Glomerular visceral epithelial cell (primary cell): ENCODE data around the gene KRTAP5-4.
A peak's percentile ranks its signal among the peaks of the same experiment; 100 is the strongest.
"Not testable (repeated sequence)": the region's sequence is repeated elsewhere in the genome, so short reads cannot be mapped to it uniquely, and the experiment has no call there.

Experiments
- DNase-seq: peaks from one replicate; pipeline ENCODE4 v3.0.0-alpha.2; 2016; ENCODE audit errors: extremely low spot score

Gene KRTAP5-4

GRCh38 chr11:1622086-1622485 lies at the start of gene KRTAP5-4:
KRTAP5-4 (minus strand) TSS chr11:1622138; CDS start chr11:1622093, 45 bp downstream.
- DNase-seq: no peak

- DNase-seq: no peak
Measured at GRCh38 chr11:1671658-1672057, 49.7 kb upstream of the KRTAP5-4 start.

GRCh38 chr11:1670905-1671371 lies 49.0 kb upstream of the KRTAP5-4 start:
- no peak for DNase-seq

- DNase-seq: not testable (repeated sequence)
Measured at GRCh38 chr11:1670457-1670856, 48.5 kb upstream of the KRTAP5-4 start.

- no peak for DNase-seq
Measured at GRCh38 chr11:1669546-1670218, 47.7 kb upstream of the KRTAP5-4 start.

- DNase-seq: no peak
Measured at GRCh38 chr11:1668911-1669473, 47.1 kb upstream of the KRTAP5-4 start.

- DNase-seq: no peak
Measured at GRCh38 chr11:1667906-1668305, 46.0 kb upstream of the KRTAP5-4 start.

GRCh38 chr11:1667121-1667850 lies 45.3 kb upstream of the KRTAP5-4 start:
- DNase-seq: no peak

DNA sequence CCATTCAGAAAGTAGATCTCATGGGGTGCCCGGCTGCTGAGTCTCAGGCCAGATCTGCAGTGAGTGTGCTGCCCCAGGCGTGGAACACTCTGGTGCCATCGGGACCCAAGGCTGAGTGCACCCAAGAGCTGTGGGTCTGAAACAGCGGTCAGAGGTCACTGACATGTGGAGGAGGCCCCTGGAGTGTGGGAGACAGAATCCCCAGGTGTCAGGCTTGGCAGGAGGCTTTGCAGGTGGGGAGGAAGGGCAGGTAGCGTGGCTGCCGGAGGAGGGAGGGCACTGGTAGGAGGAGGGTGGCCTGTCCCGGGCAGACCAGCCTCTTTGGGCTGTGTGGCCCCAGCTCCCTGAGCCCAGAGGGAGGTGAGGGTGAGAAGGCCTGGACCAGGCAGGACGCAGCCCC lies 43.4 kb upstream of the KRTAP5-4 start:
- no peak for DNase-seq

- not testable (repeated sequence) for DNase-seq
Measured at GRCh38 chr11:1662699-1663283, 40.9 kb upstream of the KRTAP5-4 start.

DNA sequence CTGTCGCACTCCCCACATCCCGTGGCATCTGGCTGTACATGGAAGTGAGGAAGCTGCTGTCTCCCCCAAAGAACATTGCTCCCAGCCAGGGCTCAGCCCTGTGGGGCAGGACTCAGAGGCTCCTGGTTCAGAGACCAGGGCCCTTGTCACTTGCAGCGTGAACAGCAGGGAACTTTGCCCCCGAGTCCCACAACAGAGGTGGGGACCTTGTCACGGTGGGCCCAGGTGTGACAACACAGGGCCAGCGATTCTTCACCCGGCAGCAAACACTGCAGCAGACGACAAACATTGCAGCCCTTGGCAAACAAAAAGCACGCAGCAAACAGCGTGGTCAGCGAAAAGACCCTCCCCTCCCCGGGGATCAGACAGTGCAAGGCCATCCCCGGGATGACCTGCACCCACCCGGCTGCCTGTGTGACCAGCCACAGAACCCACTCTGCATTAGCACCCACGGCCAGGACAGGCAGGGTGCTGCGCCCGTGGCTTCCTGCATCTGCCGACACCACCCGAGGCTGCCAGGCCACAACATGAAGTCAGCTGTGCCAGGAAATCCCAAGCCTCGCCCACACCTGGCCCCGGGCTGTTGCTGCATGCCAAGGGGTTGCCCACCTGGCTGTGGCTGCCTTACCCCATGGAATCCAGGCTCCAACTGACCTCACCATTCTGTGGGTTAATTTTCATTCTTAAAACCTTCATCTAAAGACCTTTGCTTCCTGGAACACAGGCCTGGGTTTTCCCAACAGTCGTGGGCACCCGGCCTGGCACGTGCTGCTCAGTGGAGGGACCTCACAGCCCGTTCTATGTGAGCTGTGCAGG lies 39.7 kb upstream of the KRTAP5-4 start:
- DNase-seq: peak; percentile 68

DNA sequence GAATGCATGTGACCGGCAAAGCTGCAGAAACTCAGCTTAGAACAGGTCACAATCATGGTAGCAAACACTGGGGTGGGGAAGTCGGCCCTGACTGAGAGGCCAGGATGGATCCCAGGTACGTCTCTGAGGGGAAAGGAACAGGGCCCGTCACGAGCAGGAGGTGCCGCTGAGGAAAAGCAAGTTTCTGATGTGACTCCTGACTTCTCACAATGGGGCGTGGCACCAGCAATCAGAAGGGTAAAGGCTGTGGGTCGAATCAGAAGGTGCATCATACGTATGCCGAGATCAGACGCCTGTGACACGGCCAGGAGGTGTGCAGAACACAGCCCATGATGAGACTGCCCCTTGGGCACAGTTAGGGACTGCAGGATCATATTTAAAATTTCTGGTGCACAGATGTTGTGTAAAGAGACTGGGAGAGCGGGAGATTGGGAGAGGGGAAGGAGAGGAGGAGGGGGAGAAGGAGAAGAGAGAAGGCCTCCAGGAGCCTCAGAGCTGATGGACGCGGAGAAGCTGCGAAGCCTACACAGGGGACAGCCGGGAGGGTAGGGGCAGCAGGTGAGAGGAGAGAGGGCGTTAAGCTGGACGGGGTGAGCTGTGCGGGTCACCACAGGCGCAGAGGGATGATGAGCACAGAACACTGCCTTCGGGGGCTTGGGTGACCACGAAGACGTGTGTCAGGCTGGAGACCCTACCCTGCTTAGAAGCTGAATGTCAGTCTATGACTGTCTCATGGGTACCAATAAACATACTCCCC lies 38.4 kb upstream of the KRTAP5-4 start:
- no peak for DNase-seq

DNA sequence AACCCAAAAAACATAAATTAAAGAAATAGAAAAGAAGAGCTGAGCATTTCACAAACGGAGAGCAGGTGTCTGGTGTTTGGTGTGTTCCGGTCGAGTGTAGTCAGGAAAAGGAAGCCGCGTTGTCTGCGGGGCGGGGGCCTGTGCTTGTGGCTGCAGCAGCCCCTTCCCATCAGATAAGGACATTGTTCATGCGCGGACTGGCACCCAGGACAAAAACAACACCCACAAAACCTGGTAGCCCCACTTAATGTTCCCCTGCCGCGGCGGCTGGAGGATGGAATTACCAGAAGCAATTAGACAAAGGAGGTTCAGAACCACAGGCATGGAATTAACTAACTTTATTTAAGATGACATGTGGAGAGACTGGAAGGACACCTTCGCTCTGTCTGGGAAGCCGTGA lies 37.6 kb upstream of the KRTAP5-4 start:
- DNase-seq: no peak

GRCh38 chr11:1656670-1657069 lies 34.7 kb upstream of the KRTAP5-4 start:
- DNase-seq: no peak

DNA sequence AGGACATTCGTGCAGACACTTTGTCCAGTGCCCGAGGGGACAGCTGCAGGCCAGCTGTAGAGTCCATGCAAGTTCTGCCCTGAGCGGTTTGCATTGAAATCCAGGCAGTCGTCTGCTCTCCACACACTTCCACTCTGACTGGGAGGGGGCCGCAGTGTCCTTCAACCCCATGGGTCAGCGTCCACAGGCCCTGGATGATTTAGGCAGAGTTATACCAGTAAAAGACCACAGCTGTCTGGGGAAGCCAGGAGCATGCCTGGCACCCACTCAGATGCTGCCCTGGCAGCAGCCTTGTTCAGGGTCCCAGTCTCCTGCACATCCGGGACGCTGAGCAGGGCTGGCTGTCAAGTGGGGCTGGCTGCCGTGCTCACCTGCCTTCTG lies 34.1 kb upstream of the KRTAP5-4 start:
- DNase-seq: no peak

- DNase-seq: no peak
Measured at GRCh38 chr11:1655168-1656060, 33.5 kb upstream of the KRTAP5-4 start.

DNA sequence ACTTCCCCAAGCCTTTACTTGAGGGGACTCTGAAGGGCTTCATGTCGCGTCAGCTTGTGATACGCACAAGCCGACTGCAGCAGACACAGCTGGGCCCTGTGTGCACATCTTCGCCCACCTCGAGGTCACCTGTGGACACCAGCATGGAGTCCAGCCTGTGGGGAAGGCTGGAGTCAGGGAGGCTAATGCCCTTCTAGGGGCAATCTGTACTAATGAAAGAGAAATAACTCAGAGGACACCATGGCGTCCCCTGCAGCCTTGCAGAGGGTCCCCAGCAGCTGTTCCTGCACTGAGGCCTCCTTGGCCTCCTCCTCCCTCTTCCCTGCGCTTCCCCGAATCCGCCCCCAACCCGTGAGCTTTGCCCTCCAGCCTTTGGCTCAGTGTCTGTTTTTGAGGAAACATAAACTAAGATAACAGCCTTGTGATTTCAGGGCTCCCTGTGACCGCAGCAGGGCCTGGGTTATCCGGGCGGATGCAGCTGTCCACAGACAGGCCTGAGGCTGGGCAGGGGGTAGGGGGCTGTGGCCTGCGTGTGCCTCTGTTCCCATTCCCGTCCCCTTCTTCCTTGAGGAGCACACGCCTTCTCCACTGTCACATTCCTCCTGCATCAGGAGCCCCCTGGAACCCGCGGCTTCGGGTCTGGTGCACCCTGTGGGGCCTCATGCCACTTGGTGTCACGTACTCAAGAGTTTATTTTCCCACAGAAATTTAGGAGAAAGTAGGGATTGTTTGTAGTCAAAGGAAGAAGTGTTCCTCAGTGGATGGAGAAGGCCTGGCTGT lies 32.6 kb upstream of the KRTAP5-4 start:
- DNase-seq: no peak

DNA sequence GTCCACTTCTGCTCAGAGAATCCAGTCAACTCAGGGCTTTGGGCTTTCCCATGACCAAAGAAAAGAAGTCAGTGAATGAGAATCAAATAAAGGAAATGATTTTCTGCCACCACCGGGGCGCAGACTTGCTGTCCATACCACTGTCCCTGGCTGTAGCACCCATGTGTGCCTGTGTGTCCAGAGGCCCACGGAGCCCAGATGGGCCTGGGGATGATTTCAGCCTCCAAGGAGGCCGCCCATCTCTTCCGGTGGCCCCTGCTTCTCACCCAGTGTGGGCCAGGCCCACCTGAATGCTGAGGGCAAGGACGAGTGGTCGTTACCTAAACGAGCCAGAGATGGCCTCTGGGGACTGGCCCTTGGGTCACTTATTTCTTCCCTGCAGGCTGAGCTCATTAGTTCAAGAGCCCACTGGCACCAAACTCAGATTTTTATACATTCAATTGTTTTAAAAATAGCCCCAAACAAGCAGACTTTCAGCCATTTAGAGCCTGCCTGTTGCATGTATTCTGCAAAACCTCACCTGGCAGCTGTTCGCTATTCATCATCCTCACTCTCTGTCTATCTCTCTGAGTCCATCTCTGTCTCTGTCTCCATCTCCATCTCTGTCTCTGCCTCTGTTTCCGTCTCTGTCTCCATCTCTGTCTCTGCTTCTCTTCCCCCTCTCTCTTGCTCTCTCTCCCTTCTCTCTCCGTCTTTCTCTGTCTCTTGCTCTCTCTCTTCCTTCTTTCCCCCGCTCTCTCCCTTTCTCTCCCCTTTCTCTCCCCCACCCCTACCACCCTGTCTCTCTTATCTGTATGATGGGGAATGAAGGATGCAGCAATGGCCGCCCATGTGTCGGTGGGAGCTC lies 31.8 kb upstream of the KRTAP5-4 start:
- DNase-seq: no peak
